Measurements from ENCODE around the gene DMAC2L.
"Not testable (repeated sequence)": the region's sequence is repeated elsewhere in the genome, so short reads cannot be mapped to it uniquely, and the experiment has no call there.

Gene DMAC2L

DNA sequence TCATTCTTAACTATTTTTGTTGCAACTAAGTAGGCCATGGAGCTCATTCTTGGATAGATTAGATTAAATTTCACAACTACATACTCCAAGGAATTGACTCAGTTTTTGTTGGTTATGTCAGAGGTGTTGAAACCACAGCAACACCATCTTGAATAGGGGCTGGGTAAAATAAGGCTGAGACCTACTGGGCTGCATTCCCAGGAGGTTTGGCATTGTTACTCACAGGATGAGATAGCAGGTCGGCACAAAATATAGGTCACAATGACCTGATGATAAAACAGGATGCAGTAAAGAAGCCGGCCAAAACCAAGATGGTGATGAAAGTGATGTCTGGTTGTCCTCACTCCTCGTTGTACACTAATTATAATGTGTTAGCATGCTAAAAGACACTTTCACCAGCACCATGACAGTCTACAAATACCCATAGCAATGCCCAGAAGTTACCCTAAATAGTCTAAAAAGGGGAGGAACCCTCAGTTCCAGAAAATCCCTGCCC, 20.9 kb downstream of the DMAC2L start:
- DNase-seq, result no peak

GRCh38 chr14:50334211-50334610, 22.1 kb downstream of the DMAC2L start:
- DNase-seq, result no peak

DNA sequence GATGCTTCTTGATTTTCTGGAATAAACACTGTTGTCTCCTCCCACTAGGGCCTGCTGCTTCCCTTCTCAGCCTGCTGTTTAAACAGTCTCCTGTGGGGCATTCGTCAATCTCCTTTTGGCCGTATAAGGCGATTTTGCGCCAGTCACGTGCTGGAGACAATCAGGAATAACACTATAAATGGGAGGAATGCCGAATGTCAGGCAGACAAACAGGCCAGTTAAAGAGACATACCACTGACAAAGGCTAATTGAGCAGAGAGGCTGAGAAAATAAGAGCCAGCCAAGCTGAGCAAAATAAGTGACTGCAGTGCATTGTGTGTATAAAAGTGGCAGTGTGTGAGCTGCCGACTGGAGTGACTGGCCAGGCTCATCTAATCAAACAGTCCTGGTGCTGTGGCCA, 23.3 kb downstream of the DMAC2L start:
- DNase-seq, result no peak

GRCh38 chr14:50335989-50336824, 24.1 kb downstream of the DMAC2L start:
- DNase-seq, result no peak

GRCh38 chr14:50338587-50338986, 26.5 kb downstream of the DMAC2L start:
- DNase-seq, result no peak

DNA sequence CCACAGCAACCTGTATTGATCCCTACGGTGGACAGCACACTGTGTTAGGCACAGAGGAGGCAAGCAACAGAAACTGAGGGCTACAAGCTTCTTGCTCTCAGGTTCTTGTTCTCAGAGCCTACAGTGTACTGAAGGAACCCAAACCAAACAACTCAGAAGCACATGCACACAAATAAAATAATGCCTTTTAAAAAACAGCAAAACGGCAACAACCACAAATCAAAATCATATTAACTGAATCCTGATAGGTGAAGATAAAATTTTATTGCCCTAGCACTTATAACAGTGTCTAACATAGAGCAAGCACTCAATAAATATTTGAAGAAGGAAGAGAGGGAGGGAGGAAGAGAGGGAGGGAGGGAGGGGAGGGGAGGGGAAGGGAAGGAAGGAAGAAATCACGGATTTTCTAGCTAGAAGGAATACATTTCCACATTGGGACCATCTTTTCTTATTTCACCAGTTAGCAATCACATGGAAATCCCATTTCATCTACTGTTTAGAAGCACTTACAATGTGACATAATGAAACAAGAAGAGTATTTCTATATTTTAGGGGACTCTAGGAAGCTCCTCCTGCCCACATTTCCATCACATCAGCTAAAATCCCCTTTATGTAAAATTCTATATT, 27.2 kb downstream of the DMAC2L start:
- no peak for DNase-seq

DNA sequence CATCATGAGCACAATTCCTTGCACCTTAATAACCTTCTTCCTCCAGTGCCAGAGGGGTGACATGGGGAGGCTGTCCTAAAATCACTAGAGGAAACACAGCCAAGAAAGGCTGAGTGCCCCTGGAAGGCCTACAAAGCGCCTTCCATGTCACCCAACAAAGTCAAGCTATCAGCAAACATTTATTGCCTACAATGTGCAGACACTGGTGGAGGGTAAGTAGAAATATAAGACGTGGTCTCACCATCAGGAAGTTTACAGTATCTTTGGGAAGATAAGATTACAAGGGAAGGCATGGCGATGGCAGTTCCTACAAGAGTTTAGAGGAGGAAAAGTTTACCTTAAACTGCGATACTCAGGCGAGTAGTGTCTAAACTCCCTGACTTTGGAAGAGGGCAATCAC, 27.9 kb downstream of the DMAC2L start:
- no peak for DNase-seq

GRCh38 chr14:50340963-50341362, 28.8 kb downstream of the DMAC2L start:
- no peak for DNase-seq

DNA sequence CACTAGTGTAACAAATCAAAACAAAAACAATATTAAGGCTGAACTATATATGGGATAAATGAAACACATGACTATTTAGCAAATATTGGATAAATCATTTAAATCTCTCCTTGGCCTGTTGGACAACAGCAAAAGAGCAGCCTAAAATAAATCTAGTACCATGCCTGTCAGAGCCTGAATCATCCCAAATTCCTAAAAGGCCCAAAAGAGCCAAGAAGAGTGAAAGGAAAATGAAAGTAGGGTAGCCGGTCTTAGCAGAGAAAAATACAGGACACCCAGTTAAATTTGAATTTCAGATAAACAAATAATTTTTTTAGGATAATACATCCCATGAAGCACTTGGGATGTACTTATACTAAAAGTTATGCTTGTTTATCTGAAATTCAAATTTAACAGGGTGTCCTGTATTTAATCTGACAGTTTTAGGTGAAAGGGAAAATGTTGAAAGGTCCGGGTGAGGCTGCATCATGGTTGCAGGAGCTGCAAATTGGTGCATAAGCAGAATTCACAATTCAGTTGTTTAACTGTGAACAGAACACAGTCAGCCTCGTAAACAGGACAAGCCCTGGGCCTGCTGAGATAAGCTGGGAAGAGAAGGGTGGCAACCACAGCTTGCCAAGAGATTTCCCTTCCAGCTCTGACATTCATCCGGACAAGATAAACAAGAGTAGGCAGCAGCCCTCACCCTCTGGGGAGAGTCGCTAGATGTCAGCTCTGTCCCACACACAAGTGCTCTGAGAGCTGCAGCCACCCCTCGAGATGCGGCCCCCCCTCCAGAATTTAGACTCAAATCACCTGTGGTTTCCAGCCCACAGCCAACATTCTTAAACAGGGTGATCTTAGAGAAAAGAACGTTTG, 30.3 kb downstream of the DMAC2L start:
- DNase-seq, result peak; percentile 43

DNA sequence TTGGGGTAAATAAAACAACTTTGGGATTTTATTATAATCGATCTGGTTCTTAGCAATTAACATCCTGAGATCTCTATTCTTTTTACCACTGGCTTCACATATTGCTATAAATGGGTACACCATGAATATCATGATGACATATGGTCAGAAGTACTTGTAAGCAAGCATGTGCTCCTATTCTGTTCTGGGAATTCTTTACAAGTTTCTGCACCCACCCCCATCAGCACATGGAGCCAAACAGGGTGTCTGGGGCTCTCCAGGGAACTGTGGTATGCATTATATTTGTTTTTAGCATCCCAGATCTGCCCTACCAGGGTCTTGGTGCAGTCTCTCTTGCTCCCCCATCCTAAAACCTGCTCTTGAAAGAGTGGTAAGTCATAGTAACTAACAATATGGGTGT, 31.3 kb downstream of the DMAC2L start:
- no peak for DNase-seq

DNA sequence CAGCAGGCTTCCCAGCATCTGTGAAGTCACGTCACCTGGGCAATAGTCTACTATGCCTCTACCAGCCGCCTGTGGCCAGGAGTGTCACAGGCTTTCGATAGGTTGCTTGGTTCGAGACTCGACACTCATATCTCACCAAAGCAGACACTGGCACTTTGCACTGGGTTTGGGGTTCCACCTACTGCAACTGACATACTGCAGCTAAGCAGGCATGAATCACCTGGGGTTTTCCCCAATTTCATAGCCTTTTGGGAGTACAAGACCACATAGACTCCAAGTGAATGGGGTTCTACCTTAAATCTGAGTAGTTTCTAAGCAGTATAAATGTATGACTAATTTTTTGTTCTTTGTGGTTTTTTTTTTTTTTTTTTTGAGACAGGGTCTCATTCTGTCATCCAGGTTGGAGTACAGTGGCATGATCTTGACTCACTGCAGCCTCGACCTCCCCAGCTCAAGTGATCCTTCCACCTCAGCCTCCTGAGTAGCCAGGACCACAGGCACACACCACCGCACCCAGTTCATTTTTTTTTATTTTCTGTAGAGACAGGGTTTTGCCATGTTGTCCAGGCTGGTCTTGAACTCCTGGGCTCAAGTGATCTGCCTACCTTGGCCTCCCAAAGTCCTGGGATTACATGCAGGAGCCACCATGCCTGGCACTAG, 32.1 kb downstream of the DMAC2L start:
- peak; percentile 47 for DNase-seq

- no peak for DNase-seq
These were observed 32.9 kb downstream of the DMAC2L start for GRCh38 chr14:50344876-50345563.

- no peak for DNase-seq
These were observed 33.8 kb downstream of the DMAC2L start for GRCh38 chr14:50345846-50346422.

GRCh38 chr14:50347521-50347920, 35.4 kb downstream of the DMAC2L start:
- DNase-seq, result no peak

GRCh38 chr14:50348933-50349332, 36.8 kb downstream of the DMAC2L start:
- no peak for DNase-seq

GRCh38 chr14:50350975-50351374, 38.9 kb downstream of the DMAC2L start:
- DNase-seq, result no peak

DNA sequence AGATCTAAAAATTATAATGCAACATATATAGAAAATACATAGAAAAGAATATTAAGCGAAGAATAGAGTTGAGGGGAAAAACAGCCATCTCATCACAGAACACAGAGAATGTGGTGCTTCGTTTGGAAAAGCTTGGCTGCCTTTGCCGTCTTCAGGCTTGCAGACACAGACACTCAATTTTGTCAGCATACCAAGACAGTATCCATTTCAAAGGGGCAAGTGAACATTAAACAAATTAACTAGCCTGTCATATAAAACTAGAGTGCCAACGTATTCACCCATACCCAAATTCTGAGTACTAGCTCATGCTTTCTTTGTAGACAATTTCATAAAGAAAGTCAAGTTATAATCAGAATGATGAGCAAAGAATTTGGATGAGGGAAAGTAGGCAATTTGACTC, 40.5 kb downstream of the DMAC2L start:
- no peak for DNase-seq

DNA sequence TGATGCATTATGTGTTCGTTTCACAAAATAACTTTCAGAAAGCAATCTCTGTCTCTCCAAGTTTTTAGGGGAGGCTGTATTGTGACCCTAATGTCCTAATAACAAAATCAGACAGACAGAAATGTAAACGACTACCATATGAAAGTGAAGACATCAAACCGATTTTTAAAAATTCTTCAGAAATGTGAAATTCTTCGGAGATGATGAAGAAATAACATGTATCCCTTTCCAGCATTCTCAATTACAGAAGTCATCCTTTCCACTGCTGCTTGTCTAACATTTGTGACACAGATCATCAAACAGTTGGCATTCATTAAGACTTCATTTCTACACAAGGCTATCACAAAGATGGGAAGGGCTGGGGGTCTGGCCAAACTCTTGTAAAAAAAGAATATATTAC, 41.0 kb downstream of the DMAC2L start:
- no peak for DNase-seq

- no peak for DNase-seq
These were observed 42.4 kb downstream of the DMAC2L start for GRCh38 chr14:50354527-50354926.

DNA sequence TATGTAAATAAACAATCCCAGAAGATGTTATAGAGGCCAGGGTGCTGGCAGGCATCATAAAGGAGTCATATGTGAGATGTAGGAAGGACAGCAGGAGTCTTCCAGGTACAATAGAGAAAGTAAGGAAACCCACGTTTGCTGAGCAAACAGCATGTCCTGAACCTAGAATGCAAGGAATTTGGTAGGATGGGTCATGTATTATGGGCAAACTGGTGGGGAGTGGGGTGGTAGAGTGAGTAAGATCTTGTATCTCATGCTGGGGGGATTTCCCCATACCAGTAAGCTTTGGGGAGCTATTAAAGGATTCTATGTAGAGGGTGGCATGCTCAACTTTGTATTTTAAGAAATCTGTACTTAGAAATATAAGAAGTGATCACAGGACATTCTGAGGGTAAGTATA, 43.6 kb downstream of the DMAC2L start:
- DNase-seq, result no peak

DNA sequence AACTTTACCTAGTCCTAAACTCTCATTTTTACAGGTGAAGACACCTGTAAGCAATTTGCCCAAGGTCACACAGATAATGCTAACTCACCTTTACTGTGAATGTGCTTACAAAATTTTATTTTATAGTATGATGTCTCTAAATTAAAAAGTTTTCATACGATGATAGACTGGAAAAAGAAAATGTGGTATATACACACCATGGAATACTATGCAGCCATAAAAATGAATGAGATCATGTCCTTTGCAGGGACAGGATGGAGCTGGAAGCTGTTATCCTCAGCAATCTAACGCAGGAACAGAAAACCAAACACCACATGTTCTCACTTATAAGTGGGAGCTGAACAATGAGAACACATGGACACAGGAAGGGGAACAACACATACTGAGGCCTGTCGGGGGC, 44.2 kb downstream of the DMAC2L start:
- not testable (repeated sequence) for DNase-seq

DNA sequence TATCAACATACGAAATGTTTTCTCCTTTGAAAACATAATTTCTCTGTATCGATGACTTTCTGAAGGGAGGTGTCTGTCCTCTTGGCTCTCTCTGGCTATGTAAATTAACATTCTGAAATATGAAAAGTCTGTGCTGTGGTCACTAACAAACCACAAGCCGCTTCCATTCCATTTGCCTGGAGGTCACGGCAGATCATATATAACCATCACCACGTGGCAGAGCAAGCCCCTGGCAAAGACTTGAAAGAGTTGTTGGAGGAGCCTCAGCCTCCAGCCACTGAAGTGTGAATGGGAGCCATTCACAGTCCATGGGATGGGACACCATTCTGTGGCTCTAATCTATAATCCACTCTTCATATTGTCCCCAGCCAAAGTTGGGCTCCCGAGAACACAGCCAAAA, 45.0 kb downstream of the DMAC2L start:
- no peak for DNase-seq

Data from activated CD8-positive, alpha-beta memory T cell treated with anti-CD3 and anti-CD28 coated beads, Interleukin-2, amount 50 U/mL, for 4 hours (primary cell).